AG08395 (cell line): ENCODE data around the gene CLEC4G.
"Not testable (repeated sequence)": the region's sequence is repeated elsewhere in the genome, so short reads cannot be mapped to it uniquely, and the experiment has no call there.

ENCODE experiments used
- DNase-seq: peaks from one replicate; pipeline ENCODE4 v3.0.0; 2012; ENCODE audit warnings: mixed read lengths, low spot score

The CLEC4G gene

GRCh38 chr19:7746306-7746705 lies 14.4 kb upstream of the CLEC4G start:
- DNase-seq: not testable (repeated sequence)

DNA sequence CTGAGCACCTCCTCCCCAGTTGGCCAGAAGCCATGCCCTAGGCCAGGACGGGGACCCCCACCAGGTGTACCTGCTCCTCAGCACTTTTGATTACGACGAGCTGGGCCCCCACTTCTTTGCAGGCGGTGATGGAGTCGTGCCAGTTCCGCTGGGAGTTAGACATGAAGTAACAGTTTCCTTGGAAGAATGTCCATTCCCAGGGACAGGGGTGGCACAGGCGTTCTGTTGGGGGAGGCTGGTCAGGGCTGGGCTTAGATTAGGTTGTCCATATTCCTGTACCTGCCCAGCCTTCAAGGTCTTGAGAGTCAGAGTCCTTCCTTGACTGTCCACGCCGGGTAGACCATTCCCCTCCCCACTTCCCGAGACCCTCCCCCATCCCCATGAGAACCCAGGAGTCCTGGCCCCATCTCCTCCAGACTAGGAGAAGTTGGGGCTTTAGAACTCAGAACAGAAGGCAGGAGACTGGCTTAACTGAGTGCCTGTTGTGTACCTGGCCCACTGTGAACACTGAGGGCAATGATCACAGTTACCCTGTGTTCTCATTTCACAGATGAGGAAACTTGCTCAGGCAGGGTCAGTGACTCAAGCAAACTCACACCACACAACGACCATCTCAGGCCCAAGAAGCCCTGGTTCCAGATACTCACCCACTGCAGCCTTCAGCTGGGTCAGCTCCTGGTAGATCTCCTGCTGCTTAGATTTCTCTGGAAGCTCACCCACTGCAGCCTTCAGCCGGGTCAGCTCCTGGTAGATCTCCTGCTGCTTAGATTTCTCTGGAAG lies 13.2 kb upstream of the CLEC4G start:
- no peak for DNase-seq

DNA sequence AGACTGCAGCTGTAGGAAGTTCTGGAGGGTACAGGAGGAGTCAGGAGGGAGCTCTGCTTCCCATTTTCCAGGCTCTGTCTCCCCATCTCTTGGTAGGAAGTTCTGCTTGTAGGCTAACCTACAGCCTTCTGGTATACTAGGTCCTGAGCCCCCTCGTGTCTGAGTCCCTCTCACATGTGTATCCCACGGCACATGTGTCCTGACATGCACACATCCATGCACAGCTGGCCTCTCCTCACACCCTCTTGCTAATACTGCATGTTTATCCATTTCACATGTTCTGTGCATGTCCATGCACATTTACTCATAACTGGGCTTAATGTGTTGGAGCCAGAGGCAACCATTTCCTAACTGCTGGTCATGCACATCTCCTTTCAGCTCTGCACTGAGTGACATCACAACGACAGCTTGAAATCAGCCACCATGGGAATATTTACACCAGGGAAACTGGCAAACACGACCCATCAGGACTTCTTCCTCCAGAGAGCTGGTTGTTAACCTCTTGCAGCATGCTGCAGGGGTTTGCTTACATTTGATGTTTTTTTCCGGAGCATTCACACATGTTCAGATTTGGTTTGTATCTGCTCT lies 12.4 kb upstream of the CLEC4G start:
- no peak for DNase-seq

DNA sequence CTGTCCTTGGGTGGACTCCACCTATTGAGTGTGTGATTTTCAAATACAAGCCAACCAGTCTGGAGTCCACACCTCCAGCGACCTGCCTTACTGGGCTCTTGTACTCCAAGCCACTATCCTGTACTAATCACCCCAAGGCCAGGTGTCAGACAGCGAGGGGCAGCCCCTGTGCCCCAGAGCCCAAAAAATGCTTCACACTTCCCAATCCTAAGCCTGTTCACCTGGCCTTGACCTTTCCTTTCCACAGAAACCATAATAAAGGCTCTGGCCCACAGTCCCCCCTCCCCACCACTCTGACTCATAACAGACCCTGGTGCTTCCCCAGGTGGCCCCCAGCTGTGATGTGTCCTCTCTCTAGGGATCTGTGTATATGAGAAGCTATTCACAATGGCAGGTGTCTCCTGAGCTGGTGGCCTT lies 11.5 kb upstream of the CLEC4G start:
- no peak for DNase-seq

- DNase-seq: no peak
Measured at GRCh38 chr19:7742991-7743390, 11.1 kb upstream of the CLEC4G start.

GRCh38 chr19:7742575-7742974 lies 10.7 kb upstream of the CLEC4G start:
- DNase-seq: no peak

DNA sequence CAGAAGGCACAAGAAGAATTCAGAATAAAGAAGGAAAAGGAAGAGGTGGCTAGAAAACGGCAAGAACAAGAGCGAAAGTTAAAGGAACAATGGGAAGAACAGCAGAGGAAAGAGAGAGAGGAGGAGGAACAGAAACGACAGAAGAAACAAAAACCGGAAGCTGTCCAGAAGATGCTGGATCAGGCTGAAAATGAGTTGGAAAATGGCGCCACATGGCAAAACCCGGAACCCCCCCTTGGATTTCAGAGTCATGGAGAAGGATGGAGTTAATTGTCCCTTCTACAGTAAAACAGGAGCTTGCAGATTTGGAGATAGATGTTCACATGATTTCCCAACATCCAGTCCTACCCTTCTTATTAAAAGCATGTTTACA lies 8.8 kb upstream of the CLEC4G start:
- DNase-seq: no peak

- no peak for DNase-seq
Measured at GRCh38 chr19:7739801-7740681, 8.1 kb upstream of the CLEC4G start.

DNA sequence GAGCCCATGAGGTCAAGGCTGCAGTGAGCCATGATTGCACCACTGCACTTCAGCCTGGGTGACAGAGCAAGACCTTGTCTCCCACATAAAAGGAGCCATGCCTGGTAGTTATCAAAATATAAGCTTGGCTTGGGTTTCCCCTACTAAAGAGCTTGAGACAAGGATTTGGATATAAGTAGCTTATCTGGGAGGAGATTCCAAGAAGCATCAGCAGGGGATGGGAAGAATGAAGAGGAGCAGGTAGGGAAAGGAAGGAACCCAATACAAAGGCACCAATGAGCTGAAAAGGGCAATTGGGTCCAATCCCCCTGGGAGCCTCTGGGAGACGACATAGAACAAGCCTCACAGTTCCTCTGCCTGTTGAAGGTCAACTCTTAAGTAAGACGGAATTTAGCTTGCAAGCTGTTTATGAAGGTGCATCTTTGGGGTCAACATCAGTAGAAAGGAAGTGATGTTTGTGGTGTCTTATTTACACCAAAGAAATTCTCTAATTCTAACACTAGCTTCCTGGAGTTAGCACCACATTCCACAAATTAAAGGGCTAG lies 7.4 kb upstream of the CLEC4G start:
- DNase-seq: no peak

GRCh38 chr19:7738023-7738422 lies 6.1 kb upstream of the CLEC4G start:
- DNase-seq: no peak

DNA sequence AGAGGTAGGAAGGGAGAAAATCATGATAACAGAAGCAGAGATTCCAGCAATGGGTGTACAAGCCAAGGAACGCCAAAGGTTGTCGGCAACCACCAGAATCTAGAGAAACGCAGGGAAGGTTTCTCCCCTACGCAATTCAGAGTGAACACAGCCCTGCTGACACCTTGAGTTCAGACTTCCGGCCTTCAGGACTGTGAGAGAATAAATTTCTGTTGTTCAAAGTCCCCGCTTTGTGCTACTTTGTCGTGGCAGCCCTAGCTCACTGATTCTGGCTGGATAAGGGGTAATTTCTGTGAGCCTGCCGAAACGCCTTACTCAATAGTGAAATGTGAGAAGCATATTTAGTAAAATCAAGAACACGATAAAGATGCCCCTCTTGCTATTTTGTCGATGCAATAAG lies 5.3 kb upstream of the CLEC4G start:
- DNase-seq: no peak

DNA sequence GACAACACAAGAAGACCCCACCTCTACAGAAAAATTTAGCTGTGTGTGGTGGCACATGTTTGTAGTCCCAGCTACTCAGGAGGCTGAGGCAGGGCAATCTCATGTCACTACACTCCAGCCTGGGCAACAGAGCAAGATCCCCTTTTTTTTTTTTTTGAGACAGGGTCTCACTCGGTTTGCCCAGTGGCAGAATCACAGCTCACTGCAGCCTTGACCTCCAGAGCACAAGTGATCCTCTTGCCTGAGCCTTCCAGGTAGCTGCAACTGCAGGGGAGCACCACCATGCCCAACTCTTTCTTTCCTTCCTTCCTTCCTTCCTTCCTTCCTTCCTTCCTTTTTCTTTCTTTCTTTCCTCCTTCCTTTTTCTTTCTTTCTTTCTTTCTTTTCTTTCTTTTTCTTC lies 4.2 kb upstream of the CLEC4G start:
- DNase-seq: no peak

DNA sequence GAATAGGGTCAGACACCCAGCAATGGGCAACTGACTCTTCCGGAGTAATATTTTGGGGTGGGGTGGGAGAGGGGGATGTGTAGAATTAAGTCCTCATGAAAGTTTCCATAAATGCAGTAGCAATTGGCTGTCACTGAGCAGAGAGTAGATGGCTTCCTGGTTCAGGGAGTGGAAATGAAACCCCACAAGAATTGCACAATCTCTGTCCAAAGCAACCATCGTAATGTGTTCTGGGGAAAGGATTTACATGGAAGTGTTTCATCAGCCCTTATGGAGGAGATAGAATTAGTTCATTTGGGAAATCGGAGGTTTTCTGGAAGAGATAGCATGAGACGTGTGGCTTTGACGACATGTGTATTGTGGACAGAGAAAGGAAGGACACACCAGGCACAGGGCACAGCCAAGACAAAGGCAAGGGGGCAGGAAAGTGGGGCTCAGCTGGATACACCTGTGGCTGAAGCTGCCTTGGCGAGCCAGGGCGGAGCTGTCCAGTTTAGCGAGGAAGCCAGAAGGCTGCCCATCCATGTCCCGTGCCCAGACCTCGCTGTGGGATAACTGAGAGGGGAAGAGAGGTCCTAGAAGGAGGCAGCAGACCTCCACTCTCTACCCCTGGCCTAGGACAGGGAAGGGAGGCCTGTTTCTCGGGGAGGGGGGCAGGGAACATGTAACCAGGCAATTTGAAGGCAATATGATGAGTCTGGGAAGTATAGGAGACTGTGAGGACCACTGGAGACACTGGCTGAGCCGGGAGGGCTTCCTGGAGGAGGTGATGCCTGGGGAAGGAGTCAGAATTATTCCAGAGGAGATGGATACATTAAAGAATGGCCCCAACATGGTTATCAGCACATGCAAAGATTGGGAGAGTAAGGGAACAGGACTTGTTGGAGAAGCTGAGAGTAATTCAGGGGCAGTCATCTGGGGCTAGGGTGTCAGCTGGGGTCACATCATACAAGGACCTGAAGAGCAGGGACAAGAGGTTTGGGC lies 2.6 kb upstream of the CLEC4G start:
- peak; percentile 13 for DNase-seq

- DNase-seq: no peak
Measured at GRCh38 chr19:7733376-7733775, 1.5 kb upstream of the CLEC4G start.

DNA sequence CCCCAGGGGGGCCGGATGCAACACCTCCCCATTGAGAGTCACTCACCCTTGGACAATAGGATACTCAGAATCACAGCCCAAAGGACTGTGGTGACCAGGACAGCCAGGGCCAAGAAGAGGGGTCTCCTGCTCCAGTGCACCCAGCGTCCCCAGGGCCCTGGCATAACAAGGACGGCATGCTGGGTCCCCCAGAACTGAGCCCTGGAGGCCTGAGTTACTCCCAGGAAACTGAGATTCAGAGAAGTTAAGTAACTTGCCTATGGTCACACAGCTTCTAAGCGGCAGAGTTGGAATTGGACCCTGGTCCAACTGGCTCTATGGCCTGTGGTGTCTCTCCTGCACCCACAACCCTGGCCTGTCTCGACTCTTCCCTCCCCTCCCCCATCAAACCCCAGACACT lies 295 bp downstream of the CLEC4G start:
- DNase-seq: no peak

- DNase-seq: no peak
Measured at GRCh38 chr19:7731218-7731595, 703 bp downstream of the CLEC4G start.

- no peak for DNase-seq
Measured at GRCh38 chr19:7730286-7731217, 1.4 kb downstream of the CLEC4G start.

DNA sequence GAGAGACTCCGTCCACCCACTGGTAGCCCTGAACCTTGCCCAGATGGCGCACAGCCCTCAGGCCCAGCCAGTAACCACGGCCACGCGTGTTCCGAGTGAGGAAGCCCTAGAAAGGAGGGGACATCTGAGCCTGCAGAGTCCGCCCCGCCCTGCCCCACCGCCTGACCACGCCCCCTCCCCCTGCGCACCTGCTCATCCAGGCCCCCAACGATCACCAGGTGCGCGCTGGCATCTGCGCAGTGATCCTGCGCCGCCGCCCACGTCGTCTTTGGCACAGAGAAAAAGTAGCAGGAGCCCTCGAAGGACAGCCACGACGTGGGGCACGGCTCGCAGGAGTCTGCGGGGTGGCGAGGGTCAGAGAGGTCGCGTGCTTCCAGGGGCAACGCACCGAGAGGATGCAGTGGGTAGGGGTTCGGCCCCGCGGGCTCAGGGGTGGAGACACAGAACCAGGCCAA lies 2.1 kb downstream of the CLEC4G start:
- no peak for DNase-seq

GRCh38 chr19:7729211-7729610 lies 2.7 kb downstream of the CLEC4G start:
- no peak for DNase-seq

GRCh38 chr19:7725791-7726190 lies 6.1 kb downstream of the CLEC4G start:
- no peak for DNase-seq
